OCI-LY1 (cell line): Measurements from ENCODE around the gene RPUSD4.

Experiments used
- CTCF ChIP-seq: fragments of 200-600 bp; sonication (generic), shearing (Covaris generic); IDR thresholded peaks from 2 replicates; pipeline ENCODE4 v1.5.1; 2017; ENCODE audit warnings: mild to moderate bottlenecking, antibody characterized with exemption, low read length, moderate library complexity, mixed read lengths
- EZH2 ChIP-seq: fragments of 200-600 bp; sonication (generic), shearing (Covaris generic); IDR thresholded peaks from 2 replicates; pipeline ENCODE4 v1.8.0; 2017; ENCODE audit warnings: borderline replicate concordance, mixed run types, mild to moderate bottlenecking, antibody characterized with exemption, low read length, moderate library complexity, mixed read lengths

DNA sequence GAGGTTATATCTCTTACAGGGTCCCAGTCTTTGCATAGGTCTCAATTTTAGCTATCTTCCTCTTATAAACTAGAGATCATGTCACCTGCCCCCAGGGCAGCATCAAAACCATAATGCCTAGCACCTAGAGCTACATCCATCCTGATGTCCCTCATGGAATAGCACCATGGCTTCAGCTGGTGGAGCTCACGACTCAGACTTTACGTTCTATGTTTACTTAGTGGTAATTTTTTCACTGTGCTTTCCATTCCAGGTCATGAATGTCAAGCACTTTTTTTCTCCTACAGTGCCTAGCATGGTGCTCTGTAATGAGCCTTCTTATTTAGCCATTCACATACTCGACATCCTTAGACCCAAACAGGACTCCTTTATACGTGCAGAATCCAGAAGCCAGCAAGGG lies 58.4 kb downstream of the RPUSD4 start:
- no peak for TF ChIP-seq CTCF
- no peak for TF ChIP-seq EZH2
